Left renal pelvis (tissue), 4 donors: Measurements from ENCODE around the gene FBN1. TPM values are rescaled to one million over a fixed set of nuclear protein-coding genes. Genes with fewer than 3 reads are reported as not detected.

Source experiments
- DNase-seq, 4 donors: peaks; one replicate each; pipeline ENCODE4 v3.0.0-alpha.2; 2013; ENCODE audit warnings: low read depth in 4 of 4, low spot score in 3 of 4
- polyA plus RNA-seq, 4 donors: library from polyadenylated mRNA; unstranded; fragments of 120-200 nt; gene quantifications; one replicate each; pipeline ENCODE4 v1.2.1, GENCODE V29; 2013; ENCODE audit not compliant: insufficient read length in 4 of 4

FBN1 gene
- polyA plus RNA-seq, 4 donors, result 67.6 to 462 (median 133) TPM

GRCh38 chr15:48625126-48625525 lies 20.4 kb downstream of the FBN1 start:
- DNase-seq, result no peak

- DNase-seq, result no peak
Observed at GRCh38 chr15:48624700-48625099, 20.8 kb downstream of the FBN1 start.

GRCh38 chr15:48623456-48623855 lies 22.1 kb downstream of the FBN1 start:
- no peak for DNase-seq

- no peak for DNase-seq
Observed at GRCh38 chr15:48622237-48622636, 23.3 kb downstream of the FBN1 start.

- no peak for DNase-seq
Observed at GRCh38 chr15:48619446-48619845, 26.1 kb downstream of the FBN1 start.

- DNase-seq, result no peak
Observed at GRCh38 chr15:48617619-48618018, 27.9 kb downstream of the FBN1 start.

GRCh38 chr15:48616216-48616615 lies 29.3 kb downstream of the FBN1 start:
- DNase-seq, result no peak

GRCh38 chr15:48614051-48614450 lies 31.5 kb downstream of the FBN1 start:
- no peak for DNase-seq

- no peak for DNase-seq
Observed at GRCh38 chr15:48609486-48609885, 36.0 kb downstream of the FBN1 start.

- DNase-seq, result no peak
Observed at GRCh38 chr15:48607846-48608245, 37.7 kb downstream of the FBN1 start.

- DNase-seq, result no peak
Observed at GRCh38 chr15:48604567-48604966, 40.9 kb downstream of the FBN1 start.

- DNase-seq, result no peak
Observed at GRCh38 chr15:48603922-48604321, 41.6 kb downstream of the FBN1 start.

- DNase-seq, result no peak
Observed at GRCh38 chr15:48603123-48603500, 42.4 kb downstream of the FBN1 start.

- DNase-seq, result peak in 3 of 4 donors; percentile 12 to 16 (median 14)
Observed at GRCh38 chr15:48602358-48603122, 43.0 kb downstream of the FBN1 start.

- DNase-seq, result no peak
Observed at GRCh38 chr15:48601095-48601494, 44.4 kb downstream of the FBN1 start.

- DNase-seq, result no peak
Observed at GRCh38 chr15:48596841-48597240, 48.7 kb downstream of the FBN1 start.

GRCh38 chr15:48596415-48596814 lies 49.1 kb downstream of the FBN1 start:
- DNase-seq, result no peak

- no peak for DNase-seq
Observed at GRCh38 chr15:48595981-48596380, 49.5 kb downstream of the FBN1 start.

- DNase-seq, result no peak
Observed at GRCh38 chr15:48592933-48593332, 52.6 kb downstream of the FBN1 start.

- DNase-seq, result no peak
Observed at GRCh38 chr15:48592221-48592731, 53.2 kb downstream of the FBN1 start.

GRCh38 chr15:48590723-48591122 lies 54.8 kb downstream of the FBN1 start:
- DNase-seq, result no peak

- no peak for DNase-seq
Observed at GRCh38 chr15:48584812-48585563, 60.5 kb downstream of the FBN1 start.
